SU-DHL-6 (cell line): ENCODE data around the gene C3orf49.

Experiments used
- CTCF ChIP-seq: fragments of 200-600 bp; sonication (generic); IDR thresholded peaks from one replicate; pipeline ENCODE4 v1.5.1; 2017; ENCODE audit warnings: antibody characterized with exemption, mild to moderate bottlenecking, low read length, moderate library complexity; ENCODE audit not compliant: insufficient read depth, poor library complexity, severe bottlenecking
- EZH2phosphoT487 ChIP-seq: fragments of 200-600 bp; sonication (generic), shearing (Covaris generic); conservative IDR thresholded peaks from 2 replicates; pipeline ENCODE4 v1.6.1; 2018; ENCODE audit warnings: mild to moderate bottlenecking, antibody characterized with exemption, low read length, moderate library complexity, mixed read lengths

GRCh38 chr3:63849175-63849574, 30.1 kb downstream of the C3orf49 start:
- TF ChIP-seq CTCF = no peak
- no peak for TF ChIP-seq EZH2phosphoT487
